Measurements from ENCODE around the gene MRC1.

MRC1 gene

GRCh38 chr10:17795813-17796594, 13.1 kb upstream of the MRC1 start:
- no peak for DNase-seq (ENCODE audit: low spot score)

- no peak for DNase-seq (ENCODE audit: low spot score)
These were observed 7.6 kb upstream of the MRC1 start for GRCh38 chr10:17801507-17801906.

GRCh38 chr10:17802350-17802749, 6.8 kb upstream of the MRC1 start:
- DNase-seq (ENCODE audit: low spot score): no peak

DNA sequence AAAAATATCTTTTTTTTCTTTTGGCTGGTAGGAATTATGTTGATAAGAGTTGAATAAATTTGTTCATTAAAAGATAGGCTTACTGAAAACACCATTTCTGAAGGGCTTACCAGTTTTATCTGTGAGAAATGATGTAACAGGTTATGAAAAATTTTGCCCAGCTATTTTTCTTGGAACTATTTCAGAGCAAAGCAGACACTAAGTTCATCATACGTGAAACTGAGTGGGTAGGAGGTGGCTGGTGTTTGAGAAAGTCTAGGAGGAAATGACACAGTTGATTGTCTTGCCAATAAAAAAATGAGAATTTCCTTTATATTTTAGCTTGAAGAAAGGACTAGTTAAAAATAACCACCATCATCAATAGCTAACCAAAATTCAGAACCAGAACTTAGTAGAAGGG, 6.2 kb upstream of the MRC1 start:
- no peak for DNase-seq (ENCODE audit: low spot score)

DNA sequence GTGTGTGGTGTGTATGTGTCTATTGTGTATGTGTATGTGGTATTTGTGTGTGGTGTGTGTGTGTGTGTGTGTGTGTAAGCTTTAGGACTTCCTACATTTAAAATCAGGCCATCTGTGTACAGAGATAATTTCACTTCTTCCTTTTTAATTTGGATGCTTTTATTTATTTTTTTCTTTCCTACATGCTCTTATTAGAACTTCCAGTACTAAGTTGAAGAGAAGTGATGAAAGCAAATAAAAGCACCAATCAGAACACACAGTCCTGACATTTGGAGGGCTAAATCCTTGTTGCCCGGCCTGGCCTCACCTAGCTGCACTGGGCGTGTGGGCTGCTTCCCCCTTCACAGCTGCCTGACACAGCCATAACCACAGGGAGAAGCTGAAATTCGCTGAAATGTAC, 3.8 kb upstream of the MRC1 start:
- no peak for DNase-seq (ENCODE audit: low spot score)

DNA sequence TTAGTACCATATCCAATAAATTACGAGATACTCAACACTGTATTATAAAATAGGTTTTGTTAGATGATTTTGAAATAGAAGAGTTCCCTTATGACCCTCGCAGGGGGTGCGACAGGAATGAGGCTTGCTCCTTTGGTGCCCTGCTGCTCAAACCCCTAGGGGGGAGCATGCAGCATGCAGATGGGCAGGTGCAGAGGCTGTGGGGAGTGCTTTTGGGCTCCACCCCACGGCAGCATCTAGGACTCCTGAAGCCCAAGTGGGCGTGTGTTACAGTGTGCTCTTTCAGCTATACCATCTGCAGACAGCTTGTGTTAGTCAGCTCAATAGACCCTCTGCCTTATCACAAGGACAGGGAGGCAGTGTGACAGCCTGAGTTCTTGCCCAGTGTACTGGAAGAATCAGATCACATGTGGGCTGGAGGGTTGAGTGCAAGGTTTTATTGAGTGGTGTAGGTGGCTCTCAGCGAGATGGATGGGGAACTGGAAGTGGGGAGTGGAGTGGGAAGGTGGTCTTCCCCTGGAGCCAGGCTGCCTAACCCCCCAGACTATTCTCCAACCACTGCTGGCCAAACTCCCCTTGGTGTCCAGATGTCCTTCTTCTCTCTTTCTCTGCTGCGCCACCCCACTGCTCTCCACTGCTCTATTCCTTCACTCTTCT, 3.1 kb upstream of the MRC1 start:
- no peak for DNase-seq (ENCODE audit: low spot score)

DNA sequence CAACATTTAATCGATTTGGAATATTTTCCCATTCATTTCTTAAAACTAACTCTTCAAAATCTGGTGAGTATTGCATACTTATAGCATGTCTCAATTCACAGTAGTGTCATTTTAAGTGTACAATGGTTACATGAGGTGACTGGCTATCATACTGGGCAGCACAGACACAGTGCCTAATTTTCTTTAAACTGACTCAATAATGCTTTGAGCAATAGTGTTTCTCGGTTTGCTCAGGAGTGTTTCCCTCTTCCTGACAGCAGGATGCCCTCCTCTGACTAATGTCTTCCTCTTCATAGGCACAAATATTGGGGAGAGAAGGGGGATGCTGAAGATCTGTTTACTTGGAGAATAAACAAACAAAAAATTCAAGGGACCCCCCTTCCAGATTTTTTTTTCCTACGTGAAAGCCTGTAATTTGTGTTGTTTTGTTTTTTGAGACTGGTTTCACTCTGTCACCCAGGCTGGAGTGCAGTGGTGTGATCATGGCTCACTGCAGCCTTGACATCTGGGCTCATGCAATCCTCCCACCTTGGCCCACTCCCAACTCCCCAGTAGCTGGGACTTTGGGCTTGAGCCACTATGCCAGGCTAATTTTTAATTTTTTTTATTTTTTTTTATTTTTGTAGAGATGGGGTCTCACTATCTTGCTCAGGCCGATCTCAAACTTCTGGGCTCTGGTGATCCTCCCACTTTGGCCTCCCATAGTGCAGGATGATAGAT, 2.2 kb downstream of the MRC1 start:
- DNase-seq (ENCODE audit: low spot score): no peak

DNA sequence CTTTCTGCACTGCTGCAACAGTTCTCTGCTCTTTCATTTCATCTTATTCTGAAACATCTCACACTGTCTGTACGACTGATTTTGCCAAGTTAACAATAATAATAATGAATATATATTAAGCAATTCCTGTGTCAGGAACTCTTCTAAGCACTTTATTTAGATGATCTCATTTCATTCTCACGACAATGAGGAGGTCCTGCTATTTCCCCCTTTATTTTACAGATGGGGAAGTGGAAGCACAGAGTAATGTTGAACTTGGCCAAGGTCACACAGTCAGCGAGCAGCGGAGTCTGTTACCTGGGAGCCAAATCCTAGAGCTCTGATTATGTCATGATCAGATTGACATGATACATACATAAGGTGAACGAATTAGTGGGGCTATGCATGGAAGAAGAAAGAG, 5.8 kb downstream of the MRC1 start:
- no peak for DNase-seq (ENCODE audit: low spot score)

- DNase-seq (ENCODE audit: low spot score): no peak
These were observed 7.1 kb downstream of the MRC1 start for GRCh38 chr10:17816199-17816598.

- DNase-seq (ENCODE audit: low spot score): no peak
These were observed 8.2 kb downstream of the MRC1 start for GRCh38 chr10:17817316-17817715.

- DNase-seq (ENCODE audit: low spot score): no peak
These were observed 8.6 kb downstream of the MRC1 start for GRCh38 chr10:17817790-17818189.

GRCh38 chr10:17819836-17820235, 10.7 kb downstream of the MRC1 start:
- no peak for DNase-seq (ENCODE audit: low spot score)

GRCh38 chr10:17820943-17821342, 11.8 kb downstream of the MRC1 start:
- no peak for DNase-seq (ENCODE audit: low spot score)

- DNase-seq (ENCODE audit: low spot score): no peak
These were observed 12.7 kb downstream of the MRC1 start for GRCh38 chr10:17821893-17822292.

- no peak for DNase-seq (ENCODE audit: low spot score)
These were observed 22.2 kb downstream of the MRC1 start for GRCh38 chr10:17831341-17831740.

GRCh38 chr10:17831896-17832295, 22.7 kb downstream of the MRC1 start:
- no peak for DNase-seq (ENCODE audit: low spot score)

GRCh38 chr10:17833656-17834055, 24.5 kb downstream of the MRC1 start:
- no peak for DNase-seq (ENCODE audit: low spot score)

- DNase-seq (ENCODE audit: low spot score): no peak
These were observed 26.5 kb downstream of the MRC1 start for GRCh38 chr10:17835688-17836087.

DNA sequence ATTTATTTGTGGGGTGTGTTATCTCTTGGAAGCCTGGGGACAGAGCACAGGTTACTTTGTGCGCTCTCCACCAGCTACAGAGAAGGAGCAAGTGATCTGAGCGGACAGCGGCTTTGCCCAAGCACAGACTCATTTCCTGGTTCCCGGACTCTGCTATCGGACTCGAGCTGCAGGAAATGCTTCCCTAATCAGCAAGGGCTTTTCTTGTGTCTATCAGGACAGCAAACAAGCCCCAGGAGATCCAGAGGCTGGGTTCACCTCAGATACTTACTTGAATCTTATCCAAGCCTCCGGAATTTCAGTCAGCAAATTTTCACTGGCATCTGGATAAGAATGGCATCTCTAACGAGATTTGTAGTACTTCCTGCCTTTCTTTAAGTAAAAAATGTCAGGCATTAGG, 27.8 kb downstream of the MRC1 start:
- no peak for DNase-seq (ENCODE audit: low spot score)

GRCh38 chr10:17838080-17838648, 29.0 kb downstream of the MRC1 start:
- DNase-seq (ENCODE audit: low spot score): no peak

- DNase-seq (ENCODE audit: low spot score): no peak
These were observed 31.9 kb downstream of the MRC1 start for GRCh38 chr10:17841050-17841449.

DNA sequence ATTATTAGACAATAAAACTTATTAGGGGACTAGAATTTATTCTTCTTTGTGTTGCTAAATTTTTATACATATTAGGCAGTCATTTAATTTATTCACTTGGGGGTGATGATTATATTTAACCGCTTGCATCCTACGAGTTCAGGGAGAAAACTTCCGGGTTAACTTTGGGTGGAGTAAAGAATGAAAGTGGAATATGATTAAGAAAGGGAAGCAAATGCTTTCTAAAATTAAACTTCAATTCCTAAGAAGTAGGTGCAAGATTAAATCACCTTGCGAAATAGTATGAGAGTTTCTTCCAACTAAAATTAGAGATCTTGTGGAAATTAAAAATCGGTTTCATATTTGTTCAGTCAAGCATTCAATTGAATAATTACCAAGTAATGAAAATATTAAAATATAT, 33.5 kb downstream of the MRC1 start:
- DNase-seq (ENCODE audit: low spot score): no peak

Measured in left forelimb (tissue), 1 donor.